WTC11 (cell line): ENCODE data around the gene FNDC11. TPM values are rescaled to one million over a fixed set of nuclear protein-coding genes. Genes with fewer than 3 reads are reported as not detected.

Experiments used
- ATAC-seq: fragments of 200-7000 bp; cut with Tn5 transposase; 2 replicates; pipeline ENCODE4 v1.10.0; 2021; ENCODE audit warnings: mild to moderate bottlenecking, moderate library complexity
- CTCF ChIA-PET: fragments of 300-600 bp; sonication (Branson Sonifier 250); formaldehyde crosslinking; loops from one replicate; lab custom pipeline; 2021; ENCODE audit warnings: antibody characterized with exemption; lab: Charles Lee
- POLR2A ChIA-PET: fragments of 350-600 bp; sonication (Branson Sonifier 250); formaldehyde crosslinking; loops from one replicate; lab custom pipeline; 2021; ENCODE audit warnings: antibody characterized with exemption; lab: Charles Lee
- DNase-seq: peaks from one replicate; pipeline ENCODE4 v3.0.0; 2021; ENCODE audit warnings: low spot score
- H3K27ac Mint-ChIP-seq: 2 replicates; pipeline ENCODE4 v1.8.0; 2021; ENCODE audit warnings: mixed read lengths
- H3K27me3 Mint-ChIP-seq: 2 replicates; pipeline ENCODE4 v1.8.0; 2021; ENCODE audit warnings: low read depth, mild to moderate bottlenecking, moderate library complexity, mixed read lengths
- H3K36me3 Mint-ChIP-seq: 2 replicates; pipeline ENCODE4 v1.8.0; 2021; ENCODE audit warnings: mixed read lengths
- H3K4me1 Mint-ChIP-seq: 2 replicates; pipeline ENCODE4 v1.8.0; 2022; ENCODE audit warnings: mixed read lengths
- H3K4me3 Mint-ChIP-seq: 2 replicates; pipeline ENCODE4 v1.8.0; 2021; ENCODE audit warnings: mild to moderate bottlenecking, moderate library complexity, mixed read lengths
- H3K9me3 Mint-ChIP-seq: 2 replicates; pipeline ENCODE4 v1.8.0; 2021; ENCODE audit warnings: mixed read lengths
- CBFB ChIP-seq: sonication (generic); formaldehyde crosslinking; IDR thresholded peaks from 2 replicates; pipeline ENCODE4 v1.8.1; 2022; ENCODE audit warnings: mild to moderate bottlenecking, low read depth, missing genetic modification reagents
- ESRRA ChIP-seq: sonication (generic); formaldehyde crosslinking; IDR thresholded peaks from 2 replicates; pipeline ENCODE4 v1.8.1; 2022; ENCODE audit warnings: mild to moderate bottlenecking, missing genetic modification reagents, borderline replicate concordance
- GRHL2 ChIP-seq: fragments of 250-450 bp; sonication (Bioruptor Pico); IDR thresholded peaks from 2 replicates; pipeline ENCODE4 v1.8.0; 2022; ENCODE audit warnings: mild to moderate bottlenecking, moderate library complexity; ENCODE audit not compliant: insufficient replicate concordance, severe bottlenecking
- MXD4 ChIP-seq: fragments of 250-450 bp; sonication (Bioruptor Pico); IDR thresholded peaks from 2 replicates; pipeline ENCODE4 v1.8.0; 2021; ENCODE audit warnings: mild to moderate bottlenecking, moderate library complexity, borderline replicate concordance
- NR3C1 ChIP-seq: sonication (generic); formaldehyde crosslinking; conservative IDR thresholded peaks from 2 replicates; pipeline ENCODE4 v1.8.1; 2023; ENCODE audit warnings: low read depth, mild to moderate bottlenecking, missing genetic modification reagents
- SOX15 ChIP-seq: fragments of 250-450 bp; sonication (Bioruptor Pico); IDR thresholded peaks from 2 replicates; pipeline ENCODE4 v1.9.0; 2021; ENCODE audit warnings: mild to moderate bottlenecking
- TEAD4 ChIP-seq: sonication (generic); formaldehyde crosslinking; IDR thresholded peaks from 2 replicates; pipeline ENCODE4 v1.8.0; 2022; ENCODE audit warnings: mild to moderate bottlenecking, missing genetic modification reagents
- ZMAT4 ChIP-seq: fragments of 250-450 bp; sonication (Bioruptor Pico); IDR thresholded peaks from 2 replicates; pipeline ENCODE4 v1.9.0; 2021; ENCODE audit warnings: mild to moderate bottlenecking
- ZSCAN18 ChIP-seq: fragments of 250-450 bp; sonication (Bioruptor Pico); IDR thresholded peaks from 2 replicates; pipeline ENCODE4 v2.1.2; 2022; ENCODE audit warnings: mild to moderate bottlenecking, moderate library complexity
- total RNA-seq: library from RNA; stranded (reverse); gene quantifications from 3 replicates; pipeline ENCODE4 v1.2.3, GENCODE V29; 2021
- TF ChIP-seq, protein P1 (sequence below): sonication (generic); formaldehyde crosslinking; IDR thresholded peaks from 2 replicates; pipeline ENCODE4 v1.8.0; 2023; ENCODE audit warnings: missing genetic modification reagents, mild to moderate bottlenecking, borderline replicate concordance
- TF ChIP-seq, protein P2 (sequence below): sonication (generic); formaldehyde crosslinking; IDR thresholded peaks from 2 replicates; pipeline ENCODE4 v1.8.1; 2022; ENCODE audit warnings: low read depth, mild to moderate bottlenecking, moderate library complexity, missing genetic modification reagents, borderline replicate concordance

The FNDC11 gene
- total RNA-seq, 1 experiment from 2014 or later = 3.8 TPM

DNA sequence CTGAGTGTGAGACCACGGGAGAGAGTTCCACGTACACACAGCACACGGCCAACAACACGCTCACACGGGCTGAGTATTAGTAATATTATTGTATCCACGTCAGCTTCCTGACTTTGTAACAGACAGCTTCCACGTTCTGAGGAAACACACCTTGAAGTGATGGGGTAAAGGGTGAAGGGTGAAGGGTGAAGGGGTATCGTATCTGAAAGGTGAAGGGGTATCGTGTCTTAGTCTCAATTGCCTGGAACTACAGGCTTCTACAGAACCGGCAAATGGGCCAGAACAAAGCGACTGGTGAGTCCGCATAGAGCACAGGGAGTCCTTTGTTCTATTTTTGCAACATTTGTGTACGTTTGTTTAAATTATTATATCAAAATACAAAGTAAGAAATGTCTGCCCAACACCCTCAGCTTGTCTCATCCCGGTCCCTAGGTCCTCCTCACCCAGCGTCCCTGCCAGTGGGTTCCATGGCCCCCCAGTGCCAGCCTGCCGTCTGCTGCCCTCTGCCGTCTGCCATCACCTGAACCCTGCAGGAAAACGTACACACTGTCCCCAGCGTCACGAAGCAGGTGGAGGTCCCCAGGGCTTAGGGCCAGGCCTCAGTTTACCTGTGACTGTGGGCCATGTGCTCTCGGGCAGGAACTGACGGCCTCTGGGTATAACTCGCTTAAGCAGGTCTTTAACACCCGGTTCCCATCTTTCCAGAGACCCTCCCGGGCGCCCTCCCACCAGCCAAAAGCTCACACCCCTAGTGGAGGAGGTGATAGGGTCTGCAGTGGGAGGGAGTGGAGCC, 24.5 kb downstream of the FNDC11 start (continued):
- TF ChIP-seq, protein P1, sequence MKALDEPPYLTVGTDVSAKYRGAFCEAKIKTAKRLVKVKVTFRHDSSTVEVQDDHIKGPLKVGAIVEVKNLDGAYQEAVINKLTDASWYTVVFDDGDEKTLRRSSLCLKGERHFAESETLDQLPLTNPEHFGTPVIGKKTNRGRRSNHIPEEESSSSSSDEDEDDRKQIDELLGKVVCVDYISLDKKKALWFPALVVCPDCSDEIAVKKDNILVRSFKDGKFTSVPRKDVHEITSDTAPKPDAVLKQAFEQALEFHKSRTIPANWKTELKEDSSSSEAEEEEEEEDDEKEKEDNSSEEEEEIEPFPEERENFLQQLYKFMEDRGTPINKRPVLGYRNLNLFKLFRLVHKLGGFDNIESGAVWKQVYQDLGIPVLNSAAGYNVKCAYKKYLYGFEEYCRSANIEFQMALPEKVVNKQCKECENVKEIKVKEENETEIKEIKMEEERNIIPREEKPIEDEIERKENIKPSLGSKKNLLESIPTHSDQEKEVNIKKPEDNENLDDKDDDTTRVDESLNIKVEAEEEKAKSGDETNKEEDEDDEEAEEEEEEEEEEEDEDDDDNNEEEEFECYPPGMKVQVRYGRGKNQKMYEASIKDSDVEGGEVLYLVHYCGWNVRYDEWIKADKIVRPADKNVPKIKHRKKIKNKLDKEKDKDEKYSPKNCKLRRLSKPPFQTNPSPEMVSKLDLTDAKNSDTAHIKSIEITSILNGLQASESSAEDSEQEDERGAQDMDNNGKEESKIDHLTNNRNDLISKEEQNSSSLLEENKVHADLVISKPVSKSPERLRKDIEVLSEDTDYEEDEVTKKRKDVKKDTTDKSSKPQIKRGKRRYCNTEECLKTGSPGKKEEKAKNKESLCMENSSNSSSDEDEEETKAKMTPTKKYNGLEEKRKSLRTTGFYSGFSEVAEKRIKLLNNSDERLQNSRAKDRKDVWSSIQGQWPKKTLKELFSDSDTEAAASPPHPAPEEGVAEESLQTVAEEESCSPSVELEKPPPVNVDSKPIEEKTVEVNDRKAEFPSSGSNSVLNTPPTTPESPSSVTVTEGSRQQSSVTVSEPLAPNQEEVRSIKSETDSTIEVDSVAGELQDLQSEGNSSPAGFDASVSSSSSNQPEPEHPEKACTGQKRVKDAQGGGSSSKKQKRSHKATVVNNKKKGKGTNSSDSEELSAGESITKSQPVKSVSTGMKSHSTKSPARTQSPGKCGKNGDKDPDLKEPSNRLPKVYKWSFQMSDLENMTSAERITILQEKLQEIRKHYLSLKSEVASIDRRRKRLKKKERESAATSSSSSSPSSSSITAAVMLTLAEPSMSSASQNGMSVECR (CRISPR knock-in tag) = no peak
- TF ChIP-seq, protein P2, sequence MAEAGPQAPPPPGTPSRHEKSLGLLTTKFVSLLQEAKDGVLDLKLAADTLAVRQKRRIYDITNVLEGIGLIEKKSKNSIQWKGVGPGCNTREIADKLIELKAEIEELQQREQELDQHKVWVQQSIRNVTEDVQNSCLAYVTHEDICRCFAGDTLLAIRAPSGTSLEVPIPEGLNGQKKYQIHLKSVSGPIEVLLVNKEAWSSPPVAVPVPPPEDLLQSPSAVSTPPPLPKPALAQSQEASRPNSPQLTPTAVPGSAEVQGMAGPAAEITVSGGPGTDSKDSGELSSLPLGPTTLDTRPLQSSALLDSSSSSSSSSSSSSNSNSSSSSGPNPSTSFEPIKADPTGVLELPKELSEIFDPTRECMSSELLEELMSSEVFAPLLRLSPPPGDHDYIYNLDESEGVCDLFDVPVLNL (CRISPR knock-in tag) = no peak
- TF ChIP-seq SOX15 = no peak

GRCh38 chr20:63579017-63579694, 25.2 kb downstream of the FNDC11 start:
- no peaks in the 10 kb centered on the region for H3K9me3 Mint-ChIP-seq
- H3K4me1 Mint-ChIP-seq = no peaks in the 10 kb centered on the region
- DNase-seq (no peak), ATAC-seq (no peak)
- no peaks in the 10 kb centered on the region for H3K27me3 Mint-ChIP-seq
- no peak overlapping the region for H3K4me3 Mint-ChIP-seq
- H3K27ac Mint-ChIP-seq = no peak overlapping the region
- TF ChIP-seq GRHL2 = no peak
- no peak for TF ChIP-seq CBFB
- no peak for TF ChIP-seq ZMAT4 (CRISPR knock-in tag)
- TF ChIP-seq, protein P2 (CRISPR knock-in tag) = no peak
- TF ChIP-seq MXD4 (CRISPR knock-in tag) = no peak
- no peak for TF ChIP-seq ZSCAN18
- TF ChIP-seq NR3C1 (CRISPR knock-in tag) = no peak
- no peak for TF ChIP-seq TEAD4 (CRISPR knock-in tag)
- no peak for TF ChIP-seq ESRRA (CRISPR knock-in tag)
- TF ChIP-seq, all 79 proteins: peak for 0
- POLR2A ChIA-PET = no interaction called here
- H3K36me3 Mint-ChIP-seq = no peaks in the 10 kb centered on the region
- CTCF ChIA-PET = interaction anchor here (2.2 kb wide), 1 partner anchor 42 kb away, joined by 8 read pairs; the partner anchor contains the start of gene PTK6
